Stomach (tissue), 4 donors: ENCODE results near the gene GBX1.

Experiments used
- POLR2AphosphoS5 ChIP-seq, 3 donors: sonication (generic); formaldehyde crosslinking; IDR thresholded peaks; one replicate each; pipeline ENCODE4 v1.6.1; 2016; ENCODE audit warnings: antibody characterized with exemption in 3 of 3
- TF ChIP-seq, protein P1 (sequence below), 7 experiments: fragments of 450-650 bp in 4 of 7; fragments of 200-600 bp in 3 of 7; sonication (generic) in 3 of 7; IDR thresholded peaks; one replicate each; pipeline ENCODE4 v1.5.1; 2016 to 2019; ENCODE audit warnings: antibody characterized with exemption in 7 of 7, control low read depth in 2 of 7, mild to moderate bottlenecking in 1 of 7

DNA sequence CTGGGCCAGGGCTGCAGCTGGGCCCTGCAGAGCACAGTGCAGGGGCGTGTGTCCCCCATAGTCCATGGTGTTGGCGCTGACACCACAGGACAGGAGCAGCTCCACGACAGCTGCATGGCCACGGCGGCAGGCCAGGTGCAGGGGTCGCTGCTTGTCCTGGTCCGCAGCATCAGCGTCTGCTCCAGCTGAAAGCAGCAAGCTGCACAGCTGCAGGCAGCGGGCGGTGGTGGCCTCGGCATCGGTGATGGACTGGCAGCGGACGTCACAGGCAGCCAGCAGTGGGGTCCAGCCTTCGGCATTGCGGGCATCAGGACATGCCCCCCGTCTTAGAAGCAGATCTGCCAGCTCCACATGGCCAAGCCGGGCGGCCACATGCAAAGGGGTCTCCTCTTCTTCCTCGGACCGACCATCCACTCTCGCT is 13.5 kb upstream of the GBX1 start:
- no peak for TF ChIP-seq POLR2AphosphoS5 (IDR thresholded peaks at IDR 0.05)
- TF ChIP-seq, protein P1, sequence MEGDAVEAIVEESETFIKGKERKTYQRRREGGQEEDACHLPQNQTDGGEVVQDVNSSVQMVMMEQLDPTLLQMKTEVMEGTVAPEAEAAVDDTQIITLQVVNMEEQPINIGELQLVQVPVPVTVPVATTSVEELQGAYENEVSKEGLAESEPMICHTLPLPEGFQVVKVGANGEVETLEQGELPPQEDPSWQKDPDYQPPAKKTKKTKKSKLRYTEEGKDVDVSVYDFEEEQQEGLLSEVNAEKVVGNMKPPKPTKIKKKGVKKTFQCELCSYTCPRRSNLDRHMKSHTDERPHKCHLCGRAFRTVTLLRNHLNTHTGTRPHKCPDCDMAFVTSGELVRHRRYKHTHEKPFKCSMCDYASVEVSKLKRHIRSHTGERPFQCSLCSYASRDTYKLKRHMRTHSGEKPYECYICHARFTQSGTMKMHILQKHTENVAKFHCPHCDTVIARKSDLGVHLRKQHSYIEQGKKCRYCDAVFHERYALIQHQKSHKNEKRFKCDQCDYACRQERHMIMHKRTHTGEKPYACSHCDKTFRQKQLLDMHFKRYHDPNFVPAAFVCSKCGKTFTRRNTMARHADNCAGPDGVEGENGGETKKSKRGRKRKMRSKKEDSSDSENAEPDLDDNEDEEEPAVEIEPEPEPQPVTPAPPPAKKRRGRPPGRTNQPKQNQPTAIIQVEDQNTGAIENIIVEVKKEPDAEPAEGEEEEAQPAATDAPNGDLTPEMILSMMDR (IDR thresholded peaks at IDR 0.05): no peak
